ENCODE measurements around the gene PTS. TPM values are rescaled to one million over a fixed set of nuclear protein-coding genes. Genes with fewer than 3 reads are reported as not detected.

PTS gene
- total RNA-seq, 1 experiment from 2014 or later: 48.6 TPM

- Histone ChIP-seq H2BK15ac (ENCODE audit: low read depth, low read length) (no peak overlapping the region), H3K79me1 (ENCODE audit: insufficient read depth, low read depth, low read length, poor library complexity, severe bottlenecking) (no peaks in the 10 kb centered on the region)
Observed at GRCh38 chr11:112249871-112250610, 23.8 kb downstream of the PTS start.

More at GRCh38 chr11:112249871-112250610, 23.8 kb downstream of the PTS start:
- no peak overlapping the region for H3T11ph ChIP-seq (ENCODE audit: low read length)
- no peak overlapping the region for H3K9ac ChIP-seq (ENCODE audit: extremely low read depth, insufficient read length, low read length)
- H3K18ac ChIP-seq (ENCODE audit: insufficient read length, low read depth, low read length): no peak overlapping the region
- no peak overlapping the region for H2BK20ac ChIP-seq (ENCODE audit: low read depth, low read length, poor library complexity, severe bottlenecking)
- no peak overlapping the region for H3K27ac Mint-ChIP-seq
- no peak overlapping the region for H3K27ac ChIP-seq (ENCODE audit: insufficient read length, low read depth, low read length)
- TF ChIP-seq CTCF (conservative IDR thresholded peaks at IDR 0.05): no peak
- H3K4ac ChIP-seq (ENCODE audit: low read depth, low read length): no peak overlapping the region
- H3K79me2 ChIP-seq (ENCODE audit: insufficient read depth, low read length): no peaks in the 10 kb centered on the region
- H3K4me2 ChIP-seq (ENCODE audit: insufficient read depth, insufficient read length, low read length): no peak overlapping the region
- H2AFZ ChIP-seq (ENCODE audit: low read length): no peak overlapping the region
- DNase-seq: no peak
- no peak overlapping the region for H4K91ac ChIP-seq (ENCODE audit: insufficient read length, low read depth, low read length)
- no peaks in the 10 kb centered on the region for H4K20me1 ChIP-seq (ENCODE audit: control insufficient read depth, insufficient read depth, insufficient read length)
- H4K8ac ChIP-seq (replicated peaks; ENCODE audit: insufficient read length, low read depth, low read length): no peak overlapping the region
- no peak overlapping the region for H2BK12ac ChIP-seq (ENCODE audit: insufficient read length, low read depth, low read length)
- H4K5ac ChIP-seq (ENCODE audit: insufficient read length, low read depth, low read length): no peak overlapping the region
- H2AK5ac ChIP-seq (ENCODE audit: insufficient read length, low read length): no peak overlapping the region
- no peaks in the 10 kb centered on the region for H3K4me1 Mint-ChIP-seq
- no peak overlapping the region for H2BK5ac ChIP-seq (ENCODE audit: insufficient read length, low read length)
- H2BK120ac ChIP-seq (ENCODE audit: low read depth, low read length, poor library complexity, severe bottlenecking): no peak overlapping the region
- H3K23ac ChIP-seq (ENCODE audit: insufficient read length, low read depth, low read length): no peak overlapping the region
- H3K14ac ChIP-seq (ENCODE audit: insufficient read depth, low read length): no peak overlapping the region
- H3K56ac ChIP-seq (ENCODE audit: insufficient read length, low read depth, low read length): no peak overlapping the region
- no peak overlapping the region for H3K4me3 Mint-ChIP-seq
- H3K9me3 Mint-ChIP-seq: peaks cover 0 to 4% of the 10 kb centered on the region in 2 experiments; a peak in 2 of 5 replicates
- no peaks in the 10 kb centered on the region for H3K4me1 ChIP-seq (ENCODE audit: insufficient read depth, low read length)
- no peaks in the 10 kb centered on the region for H3K23me2 ChIP-seq (ENCODE audit: insufficient read length, low read depth, low read length, poor library complexity, severe bottlenecking)
- peaks cover 22% of the 10 kb centered on the region for H3K27me3 Mint-ChIP-seq (ENCODE audit: low read depth)
- 0 out of 2 replicates have a peak, but pooled peaks cover 1% of the 10 kb centered on the region for H3K27me3 ChIP-seq (ENCODE audit: insufficient read depth, low read length)
- H3K9me3 ChIP-seq (ENCODE audit: control insufficient read depth, low read depth, low read length): no peaks in the 10 kb centered on the region
- no peaks in the 10 kb centered on the region for H3K36me3 Mint-ChIP-seq (ENCODE audit: insufficient read depth in 1 of 3, low read depth in 3 of 3)
- no CpG with 5 or more reads among the region's 8 CpGs for WGBS (ENCODE audit: extremely low coverage, insufficient read length, low lambda C conversion rate)

All from H9 (cell line).